ENCODE results near the gene PLAAT1.

- TF ChIP-seq CTCF (IDR thresholded peaks at IDR 0.05; ENCODE audit: poor library complexity), result no peak
- no peak for TF ChIP-seq EZH2 (IDR thresholded peaks at IDR 0.05; ENCODE audit: borderline replicate concordance)
- no peak for TF ChIP-seq EZH2phosphoT487 (IDR thresholded peaks at IDR 0.05; ENCODE audit: low read depth, severe bottlenecking, unreplicated experiment)
Measured at GRCh38 chr3:193243571-193243970, 2.5 kb downstream of the PLAAT1 start.

All from hepatocyte (in vitro differentiated cells).